Dermis microvascular lymphatic vessel endothelial cell (primary cell): Measurements from ENCODE around the gene PSEN1. TPM values are rescaled to one million over a fixed set of nuclear protein-coding genes. Genes with fewer than 3 reads are reported as not detected.
"Not testable (repeated sequence)": the region's sequence is repeated elsewhere in the genome, so short reads cannot be mapped to it uniquely, and the experiment has no call there.

Source experiments
- DNase-seq, 2 donors: peaks; one replicate each; pipeline versions ENCODE4 v3.0.0 to v3.0.0-alpha.2; 2010; ENCODE audit warnings: low read depth in 2 of 2
- total RNA-seq: library from RNA; depleted of rRNA; stranded (reverse); fragments of >200 nt; gene quantifications from 2 replicates; pipeline ENCODE4 v1.2.1, GENCODE V29; 2014

PSEN1 gene
- total RNA-seq, 1 donor from 2014 or later = 32.0 TPM

DNA sequence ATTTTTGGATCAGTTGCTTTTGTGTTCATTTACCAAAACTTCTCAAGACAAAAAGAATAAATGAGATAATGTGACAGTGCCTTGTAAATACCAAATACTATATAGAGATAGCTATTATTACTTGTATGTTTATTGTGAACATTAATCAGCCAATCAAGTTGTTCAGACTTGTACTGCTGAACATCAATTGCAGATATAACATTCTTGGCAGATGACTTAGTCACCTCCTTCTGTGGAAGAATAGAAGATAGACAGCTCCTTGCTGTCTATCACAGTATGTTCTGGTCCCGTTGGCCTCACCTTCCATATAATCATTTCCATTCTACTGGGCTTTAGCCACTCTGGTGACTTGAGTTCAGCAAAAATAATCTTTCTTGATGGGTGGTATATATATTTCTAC is 30.1 kb downstream of the PSEN1 start:
- DNase-seq = no peak

DNA sequence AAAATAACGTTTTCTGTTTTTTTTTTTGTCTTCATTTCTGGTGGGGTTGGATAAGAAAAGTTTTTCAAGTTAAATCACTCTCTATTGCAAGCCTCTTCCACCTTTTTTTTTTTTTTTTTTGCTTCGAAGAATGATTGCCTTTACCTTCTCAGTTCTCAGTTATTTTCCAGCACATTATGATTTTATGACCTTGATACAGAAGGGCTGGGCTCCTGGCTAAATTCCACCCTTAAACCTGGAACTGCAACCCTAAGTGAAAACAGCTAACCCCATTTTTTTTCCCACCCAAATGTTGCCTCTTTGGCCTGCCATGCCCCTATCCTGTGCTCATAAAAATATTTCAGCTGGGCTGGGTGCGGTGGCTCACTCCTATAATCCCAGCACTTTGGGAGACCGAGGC is 31.4 kb downstream of the PSEN1 start:
- DNase-seq = no peak

DNA sequence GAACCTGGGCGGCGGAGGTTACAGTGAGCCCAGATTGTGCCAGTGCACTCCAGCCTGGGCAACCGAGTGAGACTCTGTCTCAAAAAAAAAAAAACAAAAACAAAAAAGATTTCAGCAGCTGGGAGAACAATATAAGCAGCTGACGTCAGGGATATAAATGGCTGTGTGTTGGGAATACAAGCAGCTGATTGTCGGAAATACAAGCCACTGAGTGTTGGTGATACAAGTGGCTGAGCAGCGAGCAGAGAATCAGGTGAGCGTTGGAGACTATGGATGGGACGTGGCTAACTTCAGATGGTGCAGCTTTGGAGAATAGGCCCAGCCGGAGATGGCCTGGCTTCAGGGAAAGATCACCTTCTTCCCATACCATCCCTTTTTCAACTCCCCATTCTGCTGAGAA is 32.0 kb downstream of the PSEN1 start:
- DNase-seq = no peak

DNA sequence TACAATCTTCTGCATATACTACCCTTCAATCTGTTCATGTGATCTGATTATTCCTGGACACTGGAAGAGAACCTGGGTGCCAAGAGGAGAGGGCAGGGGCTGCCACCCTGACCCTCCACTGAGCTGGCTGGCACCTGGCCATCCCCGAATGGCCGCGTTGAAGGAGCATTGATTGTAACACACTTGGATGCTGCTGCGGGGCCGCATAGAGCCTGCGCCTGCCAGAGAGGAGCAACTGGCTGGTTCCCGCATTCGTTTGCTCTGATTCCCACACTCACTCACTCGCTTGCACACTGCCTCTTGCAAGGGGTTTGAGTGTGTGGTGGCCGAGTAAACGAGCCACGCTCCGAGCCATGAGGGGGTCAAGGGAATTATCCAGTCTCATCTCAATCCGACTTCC is 32.4 kb downstream of the PSEN1 start:
- no peak for DNase-seq

DNA sequence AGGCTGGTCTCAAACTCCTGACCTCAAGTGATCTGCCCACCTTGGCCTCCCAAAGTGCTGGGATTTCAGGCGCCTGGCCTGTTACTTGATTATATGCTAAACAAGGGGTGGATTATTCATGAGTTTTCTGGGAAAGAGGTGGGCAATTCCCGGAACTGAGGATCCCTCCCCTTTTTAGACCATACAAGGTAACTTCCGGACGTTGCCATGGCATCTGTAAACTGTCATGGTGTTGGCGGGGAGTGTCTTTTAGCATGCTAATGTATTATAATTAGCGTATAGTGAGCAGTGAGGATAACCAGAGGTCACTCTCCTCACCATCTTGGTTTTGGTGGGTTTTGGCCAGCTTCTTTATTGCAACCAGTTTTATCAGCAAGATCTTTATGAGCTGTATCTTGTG is 33.5 kb downstream of the PSEN1 start:
- DNase-seq = not testable (repeated sequence)

DNA sequence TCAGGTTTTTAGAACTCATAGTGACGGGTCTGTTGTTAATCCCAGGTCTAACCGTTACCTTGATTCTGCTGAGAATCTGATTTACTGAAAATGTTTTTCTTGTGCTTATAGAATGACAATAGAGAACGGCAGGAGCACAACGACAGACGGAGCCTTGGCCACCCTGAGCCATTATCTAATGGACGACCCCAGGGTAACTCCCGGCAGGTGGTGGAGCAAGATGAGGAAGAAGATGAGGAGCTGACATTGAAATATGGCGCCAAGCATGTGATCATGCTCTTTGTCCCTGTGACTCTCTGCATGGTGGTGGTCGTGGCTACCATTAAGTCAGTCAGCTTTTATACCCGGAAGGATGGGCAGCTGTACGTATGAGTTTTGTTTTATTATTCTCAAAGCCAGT is 34.4 kb downstream of the PSEN1 start:
- no peak for DNase-seq

DNA sequence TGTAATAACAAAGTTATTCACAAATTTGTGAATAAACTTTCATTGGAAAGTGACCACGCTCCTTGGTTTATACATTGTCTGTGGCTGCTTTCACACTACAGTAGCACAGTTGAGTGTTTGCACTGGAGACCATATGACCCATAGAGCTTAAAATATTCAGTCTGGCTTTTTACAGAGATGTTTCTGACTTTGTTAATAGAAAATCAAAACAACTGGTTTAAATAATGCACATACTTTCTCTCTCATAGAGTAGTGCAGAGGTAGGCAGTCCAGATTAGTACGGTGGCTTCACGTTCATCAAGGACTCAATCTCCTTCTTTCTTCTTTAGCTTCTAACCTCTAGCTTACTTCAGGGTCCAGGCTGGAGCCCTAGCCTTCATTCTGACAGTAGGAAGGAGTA is 36.2 kb downstream of the PSEN1 start:
- DNase-seq = no peak

DNA sequence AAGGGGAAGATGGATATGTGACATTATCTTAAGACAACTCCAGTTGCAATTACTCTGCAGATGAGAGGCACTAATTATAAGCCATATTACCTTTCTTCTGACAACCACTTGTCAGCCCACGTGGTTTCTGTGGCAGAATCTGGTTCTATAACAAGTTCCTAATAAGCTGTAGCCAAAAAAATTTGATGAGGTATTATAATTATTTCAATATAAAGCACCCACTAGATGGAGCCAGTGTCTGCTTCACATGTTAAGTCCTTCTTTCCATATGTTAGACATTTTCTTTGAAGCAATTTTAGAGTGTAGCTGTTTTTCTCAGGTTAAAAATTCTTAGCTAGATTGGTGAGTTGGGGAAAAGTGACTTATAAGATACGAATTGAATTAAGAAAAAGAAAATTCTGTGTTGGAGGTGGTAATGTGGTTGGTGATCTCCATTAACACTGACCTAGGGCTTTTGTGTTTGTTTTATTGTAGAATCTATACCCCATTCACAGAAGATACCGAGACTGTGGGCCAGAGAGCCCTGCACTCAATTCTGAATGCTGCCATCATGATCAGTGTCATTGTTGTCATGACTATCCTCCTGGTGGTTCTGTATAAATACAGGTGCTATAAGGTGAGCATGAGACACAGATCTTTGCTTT is 36.9 kb downstream of the PSEN1 start:
- peak; percentile 65 to 69 for DNase-seq

DNA sequence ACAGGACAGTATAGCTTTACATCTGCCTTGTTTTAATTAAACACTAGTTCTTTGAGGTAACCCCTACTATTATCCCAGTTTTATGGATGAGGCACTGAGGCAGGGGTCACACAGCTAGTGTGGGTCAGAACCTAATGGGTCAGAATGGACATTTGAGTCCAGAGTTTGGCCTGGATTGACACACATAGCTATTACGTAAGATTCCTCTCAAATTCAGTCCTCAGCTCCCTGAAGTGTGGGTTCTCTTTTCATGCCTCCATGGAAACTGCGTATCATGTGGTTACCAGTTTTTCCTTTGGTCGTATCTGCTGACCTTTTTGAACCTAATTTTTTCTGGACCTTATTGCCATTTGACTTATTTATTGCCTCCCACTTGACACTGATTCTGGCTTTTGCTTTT is 40.4 kb downstream of the PSEN1 start:
- DNase-seq = no peak

DNA sequence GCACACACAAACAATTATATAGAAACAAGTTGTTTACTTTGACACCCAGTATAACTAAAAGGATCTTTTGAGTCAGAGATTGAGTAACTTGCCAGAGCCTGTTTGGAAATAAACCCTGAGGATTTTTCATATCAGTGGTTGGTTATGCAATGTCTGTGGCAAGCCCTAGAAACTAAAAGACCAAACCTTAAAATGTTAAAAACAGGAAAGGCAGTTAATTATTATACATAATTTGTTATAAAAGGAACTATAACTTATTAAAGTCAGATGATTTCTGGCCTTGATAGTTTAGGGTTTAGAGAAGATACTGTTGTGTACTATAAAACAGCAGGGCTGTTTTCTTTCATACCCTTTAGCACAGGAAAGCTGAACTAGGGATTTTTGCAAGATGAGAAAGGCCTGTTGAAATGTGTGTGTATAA is 44.1 kb downstream of the PSEN1 start:
- DNase-seq = no peak

DNA sequence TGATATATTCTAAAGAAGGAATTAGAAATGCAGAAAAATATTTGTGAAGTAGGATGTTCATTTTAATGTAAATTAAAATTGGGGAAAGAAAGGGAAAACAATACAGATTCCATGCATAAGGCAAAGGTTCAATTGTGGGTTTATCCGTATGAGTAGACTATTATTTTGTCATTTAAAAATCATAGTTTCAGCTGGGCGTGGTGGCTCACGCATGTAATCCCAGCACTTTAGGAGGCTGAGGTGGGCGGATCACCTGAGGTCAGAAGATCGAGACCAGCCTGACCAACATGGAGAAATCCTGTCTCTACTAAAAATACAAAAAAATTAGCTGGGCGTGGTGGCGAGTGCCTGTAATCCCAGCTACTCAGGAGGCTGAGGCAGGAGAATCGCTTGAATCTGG is 44.7 kb downstream of the PSEN1 start:
- DNase-seq = not testable (repeated sequence)

DNA sequence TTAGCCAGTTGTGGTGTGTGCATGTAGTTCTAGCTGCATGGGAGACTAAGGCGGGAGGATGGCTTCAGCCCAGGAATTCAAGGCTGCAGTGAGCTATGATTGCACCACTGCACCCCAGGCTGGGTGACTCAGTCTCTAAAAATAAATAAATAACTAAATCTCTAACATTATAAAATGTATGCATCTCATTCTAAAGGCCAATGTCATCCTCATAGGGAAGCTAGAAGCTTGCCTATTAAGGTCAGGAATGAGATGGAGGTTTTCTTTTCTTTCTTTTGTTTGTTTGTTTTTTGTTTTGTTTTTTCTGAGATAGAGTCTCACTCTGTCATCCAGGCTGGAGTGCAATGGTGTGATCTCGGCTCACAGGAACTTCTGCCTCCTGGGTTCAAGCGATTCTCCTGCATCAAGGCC is 52.2 kb downstream of the PSEN1 start:
- DNase-seq = no peak

DNA sequence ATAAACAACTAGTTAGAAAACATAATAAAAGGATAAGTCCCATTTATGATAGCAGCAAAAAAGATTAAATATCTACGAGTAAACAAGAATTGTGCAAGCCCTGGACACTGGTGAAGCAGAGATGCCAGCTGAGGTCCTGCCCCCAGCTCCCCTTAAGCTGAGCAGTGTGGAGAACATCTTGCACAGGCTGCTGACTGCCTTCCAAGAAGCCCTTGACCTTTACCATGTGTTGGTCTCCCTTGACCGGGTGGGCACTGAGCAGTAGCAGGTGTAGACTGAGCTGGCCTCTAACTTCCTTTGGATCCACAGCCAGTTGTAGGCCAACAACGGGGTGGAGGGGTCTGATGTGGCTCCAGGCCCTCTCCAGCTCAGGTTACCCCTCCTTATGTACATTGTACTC is 53.3 kb downstream of the PSEN1 start:
- no peak for DNase-seq

DNA sequence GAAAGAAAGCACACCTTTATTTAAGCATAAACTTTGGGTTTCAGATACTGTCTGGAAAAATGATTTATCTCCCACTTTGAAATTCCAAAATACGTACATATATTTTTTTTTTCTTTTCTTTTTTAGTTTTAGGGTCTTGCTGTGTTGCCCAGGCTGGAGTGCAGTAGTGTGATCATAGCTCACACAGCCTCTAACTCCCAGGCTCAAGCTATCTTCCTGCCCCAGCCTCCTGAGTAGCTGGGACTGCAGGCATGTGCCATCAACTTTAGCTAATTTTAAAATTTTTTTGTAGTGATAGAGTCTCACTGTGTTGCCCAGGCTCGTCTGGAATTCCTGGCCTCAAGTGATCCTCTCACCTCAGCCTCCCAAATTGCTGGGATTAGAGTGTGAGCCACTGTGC is 55.1 kb downstream of the PSEN1 start:
- no peak for DNase-seq

DNA sequence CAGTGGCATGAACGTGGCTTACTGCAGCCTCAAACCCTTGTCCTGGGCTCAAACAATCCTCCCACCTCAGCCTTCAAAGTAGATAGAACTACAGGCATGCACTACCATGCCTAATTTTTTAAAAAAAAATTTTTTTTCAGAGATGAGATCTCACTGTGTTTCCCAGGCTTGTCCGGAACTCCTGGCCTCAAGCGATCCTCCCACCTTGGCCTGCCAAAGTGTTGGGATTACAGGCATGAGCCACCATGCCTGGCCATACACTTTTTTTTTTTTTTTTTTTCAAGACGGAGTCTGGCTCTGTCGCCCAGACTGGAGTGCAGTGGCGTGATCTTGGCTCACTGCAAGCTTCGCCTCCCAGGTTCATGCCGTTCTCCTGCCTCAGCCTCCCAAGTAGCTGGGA is 58.0 kb downstream of the PSEN1 start:
- DNase-seq = not testable (repeated sequence)

DNA sequence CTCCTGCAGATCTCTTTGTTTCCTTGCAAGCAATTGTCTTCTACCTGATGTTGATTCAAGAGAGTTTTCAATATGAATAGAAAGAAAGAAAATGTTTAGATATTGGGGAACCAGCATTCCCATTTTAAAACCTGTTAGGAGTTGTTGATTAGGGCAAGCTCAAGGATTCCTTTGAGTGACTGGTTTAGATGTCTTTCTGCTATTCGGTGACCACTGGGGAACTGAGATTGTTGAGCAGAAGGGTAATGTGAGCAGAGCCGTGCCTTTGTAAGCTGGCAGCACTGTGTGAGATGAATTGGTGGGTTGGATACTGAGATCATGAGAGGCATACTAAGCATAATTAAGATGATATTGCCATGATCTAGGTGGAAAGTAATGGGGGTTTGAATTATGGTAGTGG is 61.9 kb downstream of the PSEN1 start:
- DNase-seq = no peak

DNA sequence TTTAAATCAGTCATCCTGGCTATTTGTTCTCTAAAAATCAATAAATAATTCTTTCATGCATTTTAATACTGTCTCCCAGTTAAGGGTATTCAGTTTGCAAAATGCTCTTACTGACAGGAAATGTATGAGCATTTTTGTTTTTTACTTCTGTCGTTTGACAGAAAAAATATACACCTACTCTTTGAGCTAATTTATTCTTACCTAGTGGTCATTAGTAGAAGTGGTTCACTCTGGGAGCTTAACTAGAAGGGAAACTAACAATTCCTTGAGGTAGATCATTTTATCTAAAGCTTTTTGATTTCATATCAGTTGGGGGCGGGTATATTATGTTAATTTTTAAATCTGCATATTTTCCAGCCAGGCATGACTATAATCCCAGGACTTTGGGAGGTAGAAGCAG is 67.2 kb downstream of the PSEN1 start:
- DNase-seq = no peak

DNA sequence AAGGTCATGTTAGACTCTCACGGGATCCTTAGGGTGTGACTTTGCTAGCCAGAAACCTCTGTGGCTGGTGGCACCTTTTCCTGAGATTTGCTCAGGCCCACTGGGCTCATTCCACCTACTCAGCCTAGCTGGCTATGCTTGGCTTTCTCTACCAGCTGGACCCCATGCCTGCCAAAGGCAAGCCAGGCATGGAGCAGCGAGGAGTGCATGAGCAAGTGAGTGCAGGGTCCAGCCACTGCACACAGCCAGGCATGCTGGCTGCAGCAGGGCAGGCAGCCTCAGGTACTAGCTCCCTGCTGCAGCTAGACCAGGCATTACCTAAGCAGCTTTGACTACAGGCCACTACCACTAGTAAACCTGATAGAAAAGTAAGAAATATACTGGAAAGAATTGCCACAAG is 71.3 kb downstream of the PSEN1 start:
- no peak for DNase-seq

DNA sequence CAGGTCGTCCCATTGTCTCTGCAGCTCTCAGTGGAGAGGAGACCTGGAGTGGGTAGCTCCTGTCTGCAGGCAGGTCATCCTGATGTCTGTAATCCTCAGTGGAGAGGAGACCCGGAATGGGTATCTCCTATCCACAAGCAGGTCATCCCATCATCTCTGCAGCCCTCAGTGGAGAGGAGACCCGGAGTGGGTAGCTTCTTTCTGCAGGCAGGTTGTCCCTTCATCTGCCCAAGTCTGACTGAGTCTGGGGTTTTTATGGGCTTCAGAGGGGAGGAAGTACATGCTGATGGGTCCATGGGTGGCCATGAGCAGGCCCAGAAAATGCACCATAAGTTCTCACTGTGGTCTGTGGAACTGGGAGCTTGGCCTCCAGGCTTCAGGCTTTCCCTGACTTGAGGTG is 72.1 kb downstream of the PSEN1 start:
- DNase-seq = no peak

DNA sequence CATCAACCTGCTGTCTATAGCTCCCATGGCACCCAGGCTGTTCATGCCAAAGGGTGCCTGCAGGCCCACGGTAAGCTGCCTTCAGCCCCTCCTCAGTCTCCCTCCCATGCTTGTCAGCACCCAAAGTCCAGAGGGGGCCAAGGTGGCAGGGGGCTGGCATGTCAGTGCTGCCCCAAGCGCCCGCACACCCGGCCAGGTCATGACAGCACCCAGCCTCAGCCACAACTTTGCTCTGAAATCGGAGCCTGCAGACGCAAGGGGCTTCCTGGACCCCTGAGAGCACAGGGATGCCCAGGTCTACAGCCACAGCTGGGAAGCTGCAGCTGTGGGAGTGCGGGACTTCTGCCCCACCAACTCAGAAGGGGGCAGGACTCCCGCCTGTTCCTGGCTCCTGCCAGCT is 72.5 kb downstream of the PSEN1 start:
- DNase-seq = no peak

DNA sequence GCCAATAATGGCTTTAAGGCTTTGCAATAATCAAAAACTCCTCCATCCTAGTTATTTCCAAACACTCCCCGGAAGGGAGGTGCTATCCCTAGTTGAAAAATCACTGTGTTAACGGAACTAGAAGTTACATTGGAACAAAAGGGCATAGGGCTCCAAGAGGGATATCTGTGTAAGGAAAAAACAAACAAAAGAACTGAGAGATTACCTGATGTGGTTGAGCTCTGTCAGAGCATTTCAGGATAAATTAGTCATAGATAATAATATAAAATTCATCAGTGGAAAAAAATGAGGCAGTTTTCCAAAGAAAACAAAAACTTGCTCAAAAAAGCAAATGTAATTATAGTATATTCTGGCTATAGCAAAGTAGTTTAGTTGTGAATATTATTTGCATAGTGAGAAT is 73.6 kb downstream of the PSEN1 start:
- peak; percentile 87 to 91 for DNase-seq

DNA sequence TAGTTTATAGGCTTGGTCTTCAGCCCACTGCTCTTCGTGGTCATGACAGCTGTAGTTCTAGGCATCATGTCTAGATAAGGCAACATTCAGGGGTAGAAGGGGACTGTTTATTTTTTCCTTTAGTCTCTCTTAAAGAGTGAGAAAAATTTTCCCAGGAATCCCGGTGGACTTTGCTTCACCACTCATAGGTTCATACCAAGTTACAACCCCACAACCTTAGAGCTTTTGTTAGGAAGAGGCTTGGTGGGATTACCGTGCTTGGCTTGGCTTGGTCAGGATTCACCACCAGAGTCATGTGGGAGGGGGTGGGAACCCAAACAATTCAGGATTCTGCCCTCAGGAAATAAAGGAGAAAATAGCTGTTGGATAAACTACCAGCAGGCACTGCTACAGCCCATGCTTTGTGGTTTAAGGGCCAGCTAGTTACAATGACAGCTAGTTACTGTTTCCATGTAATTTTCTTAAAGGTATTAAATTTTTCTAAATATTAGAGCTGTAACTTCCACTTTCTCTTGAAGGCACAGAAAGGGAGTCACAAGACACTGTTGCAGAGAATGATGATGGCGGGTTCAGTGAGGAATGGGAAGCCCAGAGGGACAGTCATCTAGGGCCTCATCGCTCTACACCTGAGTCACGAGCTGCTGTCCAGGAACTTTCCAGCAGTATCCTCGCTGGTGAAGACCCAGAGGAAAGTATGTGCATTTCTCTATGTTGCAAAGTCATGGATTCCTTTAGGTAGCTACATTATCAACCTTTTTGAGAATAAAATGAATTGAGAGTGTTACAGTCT is 75.1 kb downstream of the PSEN1 start:
- no peak for DNase-seq

DNA sequence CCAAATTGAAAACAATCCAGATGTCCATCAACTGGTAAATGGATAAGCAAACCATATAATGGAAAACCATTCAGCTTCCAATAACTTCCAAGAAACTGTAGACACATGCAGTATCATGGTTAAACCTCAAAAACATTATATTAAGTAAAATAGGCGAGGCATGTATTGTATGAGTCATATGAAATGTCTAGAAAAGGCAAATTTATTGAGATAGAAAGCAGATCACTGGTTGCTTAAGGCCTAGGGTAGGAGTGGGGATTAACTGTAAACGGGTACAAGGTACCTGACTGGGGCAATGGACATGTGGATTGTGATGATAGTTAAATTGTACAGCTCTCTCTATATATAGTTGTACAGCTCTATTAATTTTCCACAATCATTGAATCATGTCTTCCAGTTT is 79.7 kb downstream of the PSEN1 start:
- no peak for DNase-seq
